Ovary (tissue), 3 donors: ENCODE data around the gene ERC1.

Experiments used
- POLR2A ChIP-seq: fragments of 450-650 bp; IDR thresholded peaks from one replicate; pipeline ENCODE4 v1.6.1; 2017; ENCODE audit warnings: antibody characterized with exemption, mild to moderate bottlenecking, moderate library complexity
- TF ChIP-seq, protein P1 (sequence below), 3 donors: fragments of 450-650 bp in 2 of 3; fragments of 200-600 bp in 1 of 3; IDR thresholded peaks; one replicate each; pipeline versions ENCODE4 v1.5.1 to v1.8.0; 2016 to 2022; ENCODE audit warnings: antibody characterized with exemption in 3 of 3, mild to moderate bottlenecking in 1 of 3
- donor health status: DM: no; HTN: no; CAD: no.

DNA sequence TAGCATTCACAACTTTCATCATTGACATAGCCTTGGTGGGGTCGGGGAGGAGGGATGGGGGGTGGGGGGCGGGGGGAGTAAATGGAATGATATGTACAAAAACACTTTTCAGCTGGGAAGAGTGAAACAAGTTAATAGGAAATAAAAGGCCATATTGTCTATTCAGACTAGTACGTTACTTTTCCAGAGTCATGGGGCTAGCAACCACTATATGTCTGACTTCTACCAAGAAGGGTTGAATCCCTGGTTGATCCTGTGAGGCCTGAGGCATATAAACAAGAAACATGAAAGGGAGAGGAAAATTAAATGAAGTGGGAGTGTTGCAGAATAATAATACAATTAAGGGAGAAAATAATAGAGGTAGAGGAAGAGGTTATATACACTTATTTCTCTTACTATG is 225.5 kb downstream of the ERC1 start:
- TF ChIP-seq, protein P1, sequence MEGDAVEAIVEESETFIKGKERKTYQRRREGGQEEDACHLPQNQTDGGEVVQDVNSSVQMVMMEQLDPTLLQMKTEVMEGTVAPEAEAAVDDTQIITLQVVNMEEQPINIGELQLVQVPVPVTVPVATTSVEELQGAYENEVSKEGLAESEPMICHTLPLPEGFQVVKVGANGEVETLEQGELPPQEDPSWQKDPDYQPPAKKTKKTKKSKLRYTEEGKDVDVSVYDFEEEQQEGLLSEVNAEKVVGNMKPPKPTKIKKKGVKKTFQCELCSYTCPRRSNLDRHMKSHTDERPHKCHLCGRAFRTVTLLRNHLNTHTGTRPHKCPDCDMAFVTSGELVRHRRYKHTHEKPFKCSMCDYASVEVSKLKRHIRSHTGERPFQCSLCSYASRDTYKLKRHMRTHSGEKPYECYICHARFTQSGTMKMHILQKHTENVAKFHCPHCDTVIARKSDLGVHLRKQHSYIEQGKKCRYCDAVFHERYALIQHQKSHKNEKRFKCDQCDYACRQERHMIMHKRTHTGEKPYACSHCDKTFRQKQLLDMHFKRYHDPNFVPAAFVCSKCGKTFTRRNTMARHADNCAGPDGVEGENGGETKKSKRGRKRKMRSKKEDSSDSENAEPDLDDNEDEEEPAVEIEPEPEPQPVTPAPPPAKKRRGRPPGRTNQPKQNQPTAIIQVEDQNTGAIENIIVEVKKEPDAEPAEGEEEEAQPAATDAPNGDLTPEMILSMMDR (IDR thresholded peaks at IDR 0.05), result no peak
- TF ChIP-seq POLR2A, result no peak
